Measurements from ENCODE around the gene MT2A. TPM values are rescaled to one million over a fixed set of nuclear protein-coding genes. Genes with fewer than 3 reads are reported as not detected.

MT2A gene
- total and polyA plus RNA-seq, 4 donors, result 146 to 1,681 (median 847) TPM

GRCh38 chr16:56658327-56658875 is 50.0 kb downstream of the MT2A start:
- Histone ChIP-seq H3K4me1 (ENCODE audit: control insufficient read depth in 1 of 2, insufficient read depth in 2 of 2, low read length in 2 of 2) (no peaks in the 10 kb centered on the region), H3K9me3 (ENCODE audit: control insufficient read depth, low read length) (no peaks in the 10 kb centered on the region), H3K4me3 (ENCODE audit: low read length in 2 of 2) (no peak overlapping the region), H3K27me3 (ENCODE audit: control insufficient read depth in 1 of 2, insufficient read depth in 2 of 2, low read length in 1 of 2) (no peaks in the 10 kb centered on the region), H3K27ac (ENCODE audit: low read depth in 1 of 2, low read length in 2 of 2) (no peak overlapping the region), H3K36me3 (ENCODE audit: control insufficient read depth in 1 of 2, insufficient read depth in 2 of 2, low read length in 1 of 2) (no peaks in the 10 kb centered on the region)
- ATAC-seq (ENCODE audit: low FRiP score) (no peak), DNase-seq (peak in 1 of 2 donors; percentile 84)
- WGBS, 2 donors, result 43 to 45% methylated on average over 10 of the region's 10 CpGs
- intact Hi-C loops (cut with DNase I), result no loop called here

Other genes starting within 250 kb of the MT2A start
- 100 to 1,000 TPM; 112 to 124 TPM for gene AMFR, start 183.0 kb upstream of the MT2A start, total RNA-seq
- gene AMFR, start 183.0 kb upstream of the MT2A start, polyA plus RNA-seq, result 10 to 100 TPM; 34.6 to 66.1 TPM
- gene NUDT21, start 157.3 kb upstream of the MT2A start, total RNA-seq, result 10 to 100 TPM; 72.6 to 79.3 TPM
- 10 to 100 TPM; 21.0 to 31.8 TPM for gene NUDT21, start 157.3 kb upstream of the MT2A start, polyA plus RNA-seq
- 10 to 100 TPM; 30.7 to 33.5 TPM for gene OGFOD1, start 157.0 kb upstream of the MT2A start, total RNA-seq
- gene OGFOD1, start 157.0 kb upstream of the MT2A start, polyA plus RNA-seq, result 10 to 100 TPM; 18.5 to 21.0 TPM
- 10 to 100 TPM; 40.3 to 41.0 TPM for gene BBS2, start 88.6 kb upstream of the MT2A start, total RNA-seq
- 100 to 1,000 TPM in 1 of 2 donors, 10 to 100 TPM in 1; 32.3 to 125 TPM for gene BBS2, start 88.6 kb upstream of the MT2A start, polyA plus RNA-seq
- not detected for gene MT4, start 43.5 kb upstream of the MT2A start, total RNA-seq
- gene MT4, start 43.5 kb upstream of the MT2A start, polyA plus RNA-seq, result not detected
- 1 to 10 TPM in 1 of 2 donors, not detected in 1; 1.6 TPM for gene MT3, start 19.1 kb upstream of the MT2A start, total RNA-seq
- gene MT3, start 19.1 kb upstream of the MT2A start, polyA plus RNA-seq, result not detected
- gene MT1E, start 17.2 kb downstream of the MT2A start, total RNA-seq, result 100 to 1,000 TPM in 1 of 2 donors, 10 to 100 TPM in 1; 47.8 to 355 TPM
- 100 to 1,000 TPM; 185 to 606 TPM for gene MT1E, start 17.2 kb downstream of the MT2A start, polyA plus RNA-seq
- gene MT1M, start 24.1 kb downstream of the MT2A start, total RNA-seq, result 100 to 1,000 TPM in 1 of 2 donors, 10 to 100 TPM in 1; 11.8 to 129 TPM
- gene MT1M, start 24.1 kb downstream of the MT2A start, polyA plus RNA-seq, result 10 to 100 TPM; 40.1 to 72.2 TPM
- 10 to 100 TPM in 1 of 2 donors, 1 to 10 TPM in 1; 4.6 to 82.2 TPM for gene MT1A, start 30.1 kb downstream of the MT2A start, total RNA-seq
- gene MT1A, start 30.1 kb downstream of the MT2A start, polyA plus RNA-seq, result 10 to 100 TPM in 1 of 2 donors, 1 to 10 TPM in 1; 7.0 to 16.2 TPM
- gene MT1B, start 43.3 kb downstream of the MT2A start, total RNA-seq, result not detected
- gene MT1B, start 43.3 kb downstream of the MT2A start, polyA plus RNA-seq, result not detected
- gene MT1F, start 49.4 kb downstream of the MT2A start, total RNA-seq, result 10 to 100 TPM; 14.4 to 19.1 TPM
- gene MT1F, start 49.4 kb downstream of the MT2A start, polyA plus RNA-seq, result 10 to 100 TPM in 1 of 2 donors, 1 to 10 TPM in 1; 9.0 to 81.1 TPM
- gene MT1G, start 59.5 kb downstream of the MT2A start, total RNA-seq, result 10 to 100 TPM in 1 of 2 donors, 1 to 10 TPM in 1; 5.3 to 49.1 TPM
- gene MT1G, start 59.5 kb downstream of the MT2A start, polyA plus RNA-seq, result 100 to 1,000 TPM in 1 of 2 donors, 10 to 100 TPM in 1; 13.9 to 118 TPM
- gene MT1H, start 61.2 kb downstream of the MT2A start, total RNA-seq, result 1 to 10 TPM in 1 of 2 donors, not detected in 1; 1.6 TPM
- 10 to 100 TPM in 1 of 2 donors, 1 to 10 TPM in 1; 3.0 to 12.6 TPM for gene MT1H, start 61.2 kb downstream of the MT2A start, polyA plus RNA-seq
- 100 to 1,000 TPM in 1 of 2 donors, 10 to 100 TPM in 1; 62.0 to 559 TPM for gene MT1X, start 73.9 kb downstream of the MT2A start, total RNA-seq
- 1,000 to 10,000 TPM in 1 of 2 donors, 100 to 1,000 TPM in 1; 277 to 1,132 TPM for gene MT1X, start 73.9 kb downstream of the MT2A start, polyA plus RNA-seq
- gene NUP93, start 121.5 kb downstream of the MT2A start, total RNA-seq, result 10 to 100 TPM; 53.7 to 57.5 TPM
- gene NUP93, start 121.5 kb downstream of the MT2A start, polyA plus RNA-seq, result 10 to 100 TPM; 32.9 to 33.8 TPM

All from aorta (tissue), 5 donors.